ENCODE results near the gene ZNF441. TPM values are rescaled to one million over a fixed set of nuclear protein-coding genes. Genes with fewer than 3 reads are reported as not detected.

The ZNF441 gene
- total RNA-seq, 1 experiment from 2014 or later = 0.85 TPM

DNA sequence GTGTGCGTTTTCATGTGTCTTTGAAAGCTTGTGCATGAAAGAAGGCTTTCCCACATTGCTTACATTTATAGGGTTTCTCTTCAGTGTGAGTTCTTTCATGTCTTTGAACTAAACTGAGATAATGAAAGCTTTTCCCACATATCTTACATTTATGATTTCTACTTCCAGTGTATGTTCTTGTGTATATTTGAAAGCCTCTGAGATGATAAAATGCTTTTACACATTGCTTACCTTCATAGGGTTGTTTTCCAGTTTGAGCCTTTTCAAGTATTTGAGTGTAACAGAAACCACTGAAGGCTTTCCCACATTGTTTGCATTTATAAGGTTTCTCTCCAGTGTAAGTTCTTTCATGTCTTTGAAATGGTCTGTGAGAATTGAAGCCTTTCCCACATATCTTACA, 9.8 kb upstream of the ZNF441 start:
- H3K27me3 ChIP-seq (ENCODE audit: insufficient read depth, low read length) = no peaks in the 10 kb centered on the region
- no peaks in the 10 kb centered on the region for H4K20me1 ChIP-seq (ENCODE audit: control insufficient read depth, insufficient read depth, insufficient read length)
- no peak for DNase-seq
- no peak overlapping the region for H4K5ac ChIP-seq (ENCODE audit: insufficient read length, low read depth, low read length)
- TF ChIP-seq, protein P1, sequence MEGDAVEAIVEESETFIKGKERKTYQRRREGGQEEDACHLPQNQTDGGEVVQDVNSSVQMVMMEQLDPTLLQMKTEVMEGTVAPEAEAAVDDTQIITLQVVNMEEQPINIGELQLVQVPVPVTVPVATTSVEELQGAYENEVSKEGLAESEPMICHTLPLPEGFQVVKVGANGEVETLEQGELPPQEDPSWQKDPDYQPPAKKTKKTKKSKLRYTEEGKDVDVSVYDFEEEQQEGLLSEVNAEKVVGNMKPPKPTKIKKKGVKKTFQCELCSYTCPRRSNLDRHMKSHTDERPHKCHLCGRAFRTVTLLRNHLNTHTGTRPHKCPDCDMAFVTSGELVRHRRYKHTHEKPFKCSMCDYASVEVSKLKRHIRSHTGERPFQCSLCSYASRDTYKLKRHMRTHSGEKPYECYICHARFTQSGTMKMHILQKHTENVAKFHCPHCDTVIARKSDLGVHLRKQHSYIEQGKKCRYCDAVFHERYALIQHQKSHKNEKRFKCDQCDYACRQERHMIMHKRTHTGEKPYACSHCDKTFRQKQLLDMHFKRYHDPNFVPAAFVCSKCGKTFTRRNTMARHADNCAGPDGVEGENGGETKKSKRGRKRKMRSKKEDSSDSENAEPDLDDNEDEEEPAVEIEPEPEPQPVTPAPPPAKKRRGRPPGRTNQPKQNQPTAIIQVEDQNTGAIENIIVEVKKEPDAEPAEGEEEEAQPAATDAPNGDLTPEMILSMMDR (conservative IDR thresholded peaks at IDR 0.05) = no peak
- H3K79me1 ChIP-seq (ENCODE audit: insufficient read depth, low read depth, low read length, poor library complexity, severe bottlenecking) = no peaks in the 10 kb centered on the region
- no peaks in the 10 kb centered on the region for H3K4me1 ChIP-seq (ENCODE audit: insufficient read depth, low read length)
- Mint-ChIP-seq H3K27ac (no peak overlapping the region), H3K4me1 (no peaks in the 10 kb centered on the region), H3K4me3 (no peak overlapping the region), H3K27me3 (ENCODE audit: low read depth) (peaks cover 31% of the 10 kb centered on the region), H3K9me3 (peaks cover 48 to 56% of the 10 kb centered on the region in 2 experiments), H3K36me3 (ENCODE audit: insufficient read depth in 1 of 3, low read depth in 3 of 3) (peaks cover 0 to 4% (median 0%) of the 10 kb centered on the region in 3 experiments; a peak in 1 of 7 replicates)
- H3T11ph ChIP-seq (ENCODE audit: low read length) = no peak overlapping the region
- no peak overlapping the region for H3K18ac ChIP-seq (ENCODE audit: insufficient read length, low read depth, low read length)
- no peaks in the 10 kb centered on the region for H3K79me2 ChIP-seq (ENCODE audit: insufficient read depth, low read length)
- no peak overlapping the region for H2AFZ ChIP-seq (ENCODE audit: low read length)
- H3K23ac ChIP-seq (ENCODE audit: insufficient read length, low read depth, low read length) = no peak overlapping the region
- no peak overlapping the region for H2AK5ac ChIP-seq (ENCODE audit: insufficient read length, low read length)
- H3K9me3 ChIP-seq (ENCODE audit: control insufficient read depth, low read depth, low read length) = peaks cover 11% of the 10 kb centered on the region
- no peak overlapping the region for H2BK20ac ChIP-seq (ENCODE audit: low read depth, low read length, poor library complexity, severe bottlenecking)
- H2BK120ac ChIP-seq (ENCODE audit: low read depth, low read length, poor library complexity, severe bottlenecking) = no peak overlapping the region
- H3K14ac ChIP-seq (ENCODE audit: insufficient read depth, low read length) = no peak overlapping the region
- no peak overlapping the region for H2BK12ac ChIP-seq (ENCODE audit: insufficient read length, low read depth, low read length)
- H3K9ac ChIP-seq (ENCODE audit: extremely low read depth, insufficient read length, low read length) = no peak overlapping the region
- no peak overlapping the region for H3K56ac ChIP-seq (ENCODE audit: insufficient read length, low read depth, low read length)
- H2BK5ac ChIP-seq (ENCODE audit: insufficient read length, low read length) = no peak overlapping the region
- H2BK15ac ChIP-seq (ENCODE audit: low read depth, low read length) = no peak overlapping the region
- H3K23me2 ChIP-seq (ENCODE audit: insufficient read length, low read depth, low read length, poor library complexity, severe bottlenecking) = no peaks in the 10 kb centered on the region
- H3K27ac ChIP-seq (ENCODE audit: insufficient read length, low read depth, low read length) = no peak overlapping the region
- WGBS (ENCODE audit: extremely low coverage, insufficient read length, low lambda C conversion rate) = no CpG with 5 or more reads among the region's 1 CpG
- no peak overlapping the region for H4K91ac ChIP-seq (ENCODE audit: insufficient read length, low read depth, low read length)
- no peak overlapping the region for H4K8ac ChIP-seq (replicated peaks; ENCODE audit: insufficient read length, low read depth, low read length)
- H3K4me2 ChIP-seq (ENCODE audit: insufficient read depth, insufficient read length, low read length) = no peak overlapping the region
- no peak overlapping the region for H3K4ac ChIP-seq (ENCODE audit: low read depth, low read length)
